ENCODE measurements around the gene EDARADD.
A peak's percentile ranks its signal among the peaks of the same experiment; 100 is the strongest.
"Not testable (repeated sequence)": the region's sequence is repeated elsewhere in the genome, so short reads cannot be mapped to it uniquely, and the experiment has no call there.

EDARADD gene

GRCh38 chr1:236393681-236394481 is at the start of gene EDARADD:
EDARADD (plus strand) TSS chr1:236394286; CDS start chr1:236394445, 159 bp downstream.
- Histone ChIP-seq H3K9me3 (ENCODE audit: control insufficient read depth in 2 of 2, low read length in 2 of 2) (no peaks in the 10 kb centered on the region), H3K36me3 (ENCODE audit: control insufficient read depth in 2 of 2, insufficient read depth in 2 of 2, low read length in 2 of 2) (no peaks in the 10 kb centered on the region), H3K27me3 (ENCODE audit: control insufficient read depth in 1 of 2, insufficient read depth in 2 of 2, low read length in 2 of 2) (peaks cover 17 to 31% of the 10 kb centered on the region in 2 donors), H3K9ac (ENCODE audit: low read length in 2 of 2) (no peak within 1 kb of the TSS), H3K4me3 (ENCODE audit: low read length in 2 of 2) (peak within 1 kb of the TSS; percentile 70 to 74), H3K4me1 (ENCODE audit: control insufficient read depth, insufficient read depth, low read length) (peaks cover 9% of the 10 kb centered on the region), H3K27ac (ENCODE audit: low read length) (no peak within 1 kb of the TSS)

- Histone ChIP-seq H3K36me3 (ENCODE audit: control insufficient read depth in 2 of 2, insufficient read depth in 2 of 2, low read length in 2 of 2) (no peaks in the 10 kb centered on the region), H3K4me3 (ENCODE audit: low read length in 2 of 2) (no peak overlapping the region), H3K27ac (ENCODE audit: low read length) (no peak overlapping the region), H3K4me1 (ENCODE audit: control insufficient read depth, insufficient read depth, low read length) (no peaks in the 10 kb centered on the region), H3K9ac (ENCODE audit: low read length in 2 of 2) (no peak overlapping the region), H3K9me3 (ENCODE audit: control insufficient read depth in 2 of 2, low read length in 2 of 2) (no peaks in the 10 kb centered on the region), H3K27me3 (ENCODE audit: control insufficient read depth in 1 of 2, insufficient read depth in 2 of 2, low read length in 2 of 2) (peaks cover 0 to 2% of the 10 kb centered on the region in 2 donors)
Observed at GRCh38 chr1:236345728-236346127, 48.4 kb upstream of the EDARADD start.

- H3K9ac ChIP-seq (ENCODE audit: low read length in 2 of 2) = no peak overlapping the region
- H3K27ac ChIP-seq (ENCODE audit: low read length) = no peak overlapping the region
- peaks cover 0 to 2% of the 10 kb centered on the region in 2 donors for H3K27me3 ChIP-seq (ENCODE audit: control insufficient read depth in 1 of 2, insufficient read depth in 2 of 2, low read length in 2 of 2)
- H3K4me3 ChIP-seq (ENCODE audit: low read length in 2 of 2) = no peak overlapping the region
- H3K4me1 ChIP-seq (ENCODE audit: control insufficient read depth, insufficient read depth, low read length) = no peaks in the 10 kb centered on the region
- no peaks in the 10 kb centered on the region for H3K36me3 ChIP-seq (ENCODE audit: control insufficient read depth in 2 of 2, insufficient read depth in 2 of 2, low read length in 2 of 2)
- H3K9me3 ChIP-seq (ENCODE audit: control insufficient read depth in 2 of 2, low read length in 2 of 2) = no peaks in the 10 kb centered on the region
Observed at GRCh38 chr1:236348071-236348470, 46.0 kb upstream of the EDARADD start.

GRCh38 chr1:236350308-236350707 is 43.8 kb upstream of the EDARADD start:
- no peak overlapping the region for H3K9ac ChIP-seq (ENCODE audit: low read length in 2 of 2)
- no peak overlapping the region for H3K4me3 ChIP-seq (ENCODE audit: low read length in 2 of 2)
- no peaks in the 10 kb centered on the region for H3K36me3 ChIP-seq (ENCODE audit: control insufficient read depth in 2 of 2, insufficient read depth in 2 of 2, low read length in 2 of 2)
- H3K27me3 ChIP-seq (ENCODE audit: control insufficient read depth in 1 of 2, insufficient read depth in 2 of 2, low read length in 2 of 2) = peaks cover 0 to 2% of the 10 kb centered on the region in 2 donors
- H3K27ac ChIP-seq (ENCODE audit: low read length) = no peak overlapping the region
- H3K4me1 ChIP-seq (ENCODE audit: control insufficient read depth, insufficient read depth, low read length) = no peaks in the 10 kb centered on the region
- H3K9me3 ChIP-seq (ENCODE audit: control insufficient read depth in 2 of 2, low read length in 2 of 2) = no peaks in the 10 kb centered on the region

- no peak overlapping the region for H3K9ac ChIP-seq (ENCODE audit: low read length in 2 of 2)
- H3K27ac ChIP-seq (ENCODE audit: low read length) = no peak overlapping the region
- no peaks in the 10 kb centered on the region for H3K4me1 ChIP-seq (ENCODE audit: control insufficient read depth, insufficient read depth, low read length)
- H3K36me3 ChIP-seq (ENCODE audit: control insufficient read depth in 2 of 2, insufficient read depth in 2 of 2, low read length in 2 of 2) = no peaks in the 10 kb centered on the region
- H3K4me3 ChIP-seq (ENCODE audit: low read length in 2 of 2) = no peak overlapping the region
- H3K9me3 ChIP-seq (ENCODE audit: control insufficient read depth in 2 of 2, low read length in 2 of 2) = no peaks in the 10 kb centered on the region
- H3K27me3 ChIP-seq (ENCODE audit: control insufficient read depth in 1 of 2, insufficient read depth in 2 of 2, low read length in 2 of 2) = peaks cover 0 to 2% of the 10 kb centered on the region in 2 donors
Observed at GRCh38 chr1:236351875-236352573, 42.1 kb upstream of the EDARADD start.

GRCh38 chr1:236352747-236353146 is 41.3 kb upstream of the EDARADD start:
- not testable (repeated sequence) for H3K9ac ChIP-seq (ENCODE audit: low read length in 2 of 2); H3K27me3 ChIP-seq (ENCODE audit: control insufficient read depth in 1 of 2, insufficient read depth in 2 of 2, low read length in 2 of 2); H3K9me3 ChIP-seq (ENCODE audit: control insufficient read depth in 2 of 2, low read length in 2 of 2); H3K4me3 ChIP-seq (ENCODE audit: low read length in 2 of 2); H3K36me3 ChIP-seq (ENCODE audit: control insufficient read depth in 2 of 2, insufficient read depth in 2 of 2, low read length in 2 of 2); H3K27ac ChIP-seq (ENCODE audit: low read length); H3K4me1 ChIP-seq (ENCODE audit: control insufficient read depth, insufficient read depth, low read length)

GRCh38 chr1:236353813-236354212 is 40.3 kb upstream of the EDARADD start:
- Histone ChIP-seq H3K9me3 (ENCODE audit: control insufficient read depth in 2 of 2, low read length in 2 of 2) (no peaks in the 10 kb centered on the region), H3K27ac (ENCODE audit: low read length) (no peak overlapping the region), H3K27me3 (ENCODE audit: control insufficient read depth in 1 of 2, insufficient read depth in 2 of 2, low read length in 2 of 2) (no peaks in the 10 kb centered on the region), H3K4me3 (ENCODE audit: low read length in 2 of 2) (no peak overlapping the region), H3K4me1 (ENCODE audit: control insufficient read depth, insufficient read depth, low read length) (no peaks in the 10 kb centered on the region), H3K36me3 (ENCODE audit: control insufficient read depth in 2 of 2, insufficient read depth in 2 of 2, low read length in 2 of 2) (no peaks in the 10 kb centered on the region), H3K9ac (ENCODE audit: low read length in 2 of 2) (no peak overlapping the region)

GRCh38 chr1:236354330-236355147 is 39.5 kb upstream of the EDARADD start:
- no peaks in the 10 kb centered on the region for H3K36me3 ChIP-seq (ENCODE audit: control insufficient read depth in 2 of 2, insufficient read depth in 2 of 2, low read length in 2 of 2)
- no peaks in the 10 kb centered on the region for H3K9me3 ChIP-seq (ENCODE audit: control insufficient read depth in 2 of 2, low read length in 2 of 2)
- H3K4me3 ChIP-seq (ENCODE audit: low read length in 2 of 2) = no peak overlapping the region
- H3K4me1 ChIP-seq (ENCODE audit: control insufficient read depth, insufficient read depth, low read length) = no peaks in the 10 kb centered on the region
- no peak overlapping the region for H3K9ac ChIP-seq (ENCODE audit: low read length in 2 of 2)
- H3K27ac ChIP-seq (ENCODE audit: low read length) = no peak overlapping the region
- no peaks in the 10 kb centered on the region for H3K27me3 ChIP-seq (ENCODE audit: control insufficient read depth in 1 of 2, insufficient read depth in 2 of 2, low read length in 2 of 2)

- Histone ChIP-seq H3K9me3 (ENCODE audit: control insufficient read depth in 2 of 2, low read length in 2 of 2) (no peaks in the 10 kb centered on the region), H3K36me3 (ENCODE audit: control insufficient read depth in 2 of 2, insufficient read depth in 2 of 2, low read length in 2 of 2) (no peaks in the 10 kb centered on the region), H3K4me3 (ENCODE audit: low read length in 2 of 2) (no peak overlapping the region), H3K27me3 (ENCODE audit: control insufficient read depth in 1 of 2, insufficient read depth in 2 of 2, low read length in 2 of 2) (no peaks in the 10 kb centered on the region), H3K27ac (ENCODE audit: low read length) (no peak overlapping the region), H3K4me1 (ENCODE audit: control insufficient read depth, insufficient read depth, low read length) (no peaks in the 10 kb centered on the region), H3K9ac (ENCODE audit: low read length in 2 of 2) (no peak overlapping the region)
Observed at GRCh38 chr1:236356141-236356540, 37.9 kb upstream of the EDARADD start.

- Histone ChIP-seq H3K27ac (ENCODE audit: low read length) (no peak overlapping the region), H3K4me3 (ENCODE audit: low read length in 2 of 2) (no peak overlapping the region), H3K9ac (ENCODE audit: low read length in 2 of 2) (no peak overlapping the region), H3K36me3 (ENCODE audit: control insufficient read depth in 2 of 2, insufficient read depth in 2 of 2, low read length in 2 of 2) (no peaks in the 10 kb centered on the region), H3K4me1 (ENCODE audit: control insufficient read depth, insufficient read depth, low read length) (no peaks in the 10 kb centered on the region), H3K9me3 (ENCODE audit: control insufficient read depth in 2 of 2, low read length in 2 of 2) (no peaks in the 10 kb centered on the region), H3K27me3 (ENCODE audit: control insufficient read depth in 1 of 2, insufficient read depth in 2 of 2, low read length in 2 of 2) (no peaks in the 10 kb centered on the region)
Observed at GRCh38 chr1:236361909-236362590, 32.0 kb upstream of the EDARADD start.
